IPS-15b (cell line): Measurements from ENCODE around the gene ZNF280B.
A peak's percentile ranks its signal among the peaks of the same experiment; 100 is the strongest.
"Not testable (repeated sequence)": the region's sequence is repeated elsewhere in the genome, so short reads cannot be mapped to it uniquely, and the experiment has no call there.

ENCODE experiments used
- H3K27me3 ChIP-seq: one replicate; pipeline ENCODE4 v1.6.1; 2013; ENCODE audit warnings: low read length; ENCODE audit not compliant: control insufficient read depth, insufficient read depth
- H3K36me3 ChIP-seq: one replicate; pipeline ENCODE4 v1.6.1; 2013; ENCODE audit warnings: low read length; ENCODE audit not compliant: control insufficient read depth, insufficient read depth
- H3K4me1 ChIP-seq: one replicate; pipeline ENCODE4 v1.6.1; 2013; ENCODE audit warnings: mild to moderate bottlenecking, low read length; ENCODE audit not compliant: control insufficient read depth, insufficient read depth
- H3K4me3 ChIP-seq: one replicate; pipeline ENCODE4 v1.5.1; 2013; ENCODE audit warnings: low read depth, low read length
- H3K9ac ChIP-seq: one replicate; pipeline ENCODE4 v1.6.1; 2013; ENCODE audit warnings: low read depth, mild to moderate bottlenecking, low read length
- H3K9me3 ChIP-seq: one replicate; pipeline ENCODE4 v1.6.1; 2013; ENCODE audit warnings: mild to moderate bottlenecking, low read length; ENCODE audit not compliant: control insufficient read depth, insufficient read depth

Gene ZNF280B

DNA sequence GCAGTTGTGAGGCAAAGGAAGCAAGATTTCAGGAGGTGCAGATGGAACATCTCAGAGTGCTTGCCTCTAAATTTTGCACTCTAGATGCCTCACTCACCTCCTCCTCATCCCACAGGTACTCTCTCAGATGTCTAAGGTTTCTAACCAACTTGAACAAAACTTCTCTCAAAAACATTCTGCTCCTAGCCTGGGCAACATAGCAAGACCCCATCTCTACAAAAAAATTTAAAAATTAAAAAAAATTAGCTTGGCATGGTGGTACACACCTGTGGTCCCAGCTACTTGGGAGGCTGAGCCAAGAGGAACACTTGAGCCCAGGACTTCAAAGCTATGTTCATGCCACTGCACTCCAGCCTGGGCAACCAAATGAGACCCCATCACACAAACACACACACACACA is 7.3 kb upstream of the ZNF280B start:
- no peaks in the 10 kb centered on the region for H3K4me1 ChIP-seq
- H3K27me3 ChIP-seq: peaks cover 61% of the 10 kb centered on the region
- no peak overlapping the region for H3K4me3 ChIP-seq
- no peak overlapping the region for H3K9ac ChIP-seq
- H3K36me3 ChIP-seq: no peaks in the 10 kb centered on the region
- no peaks in the 10 kb centered on the region for H3K9me3 ChIP-seq

DNA sequence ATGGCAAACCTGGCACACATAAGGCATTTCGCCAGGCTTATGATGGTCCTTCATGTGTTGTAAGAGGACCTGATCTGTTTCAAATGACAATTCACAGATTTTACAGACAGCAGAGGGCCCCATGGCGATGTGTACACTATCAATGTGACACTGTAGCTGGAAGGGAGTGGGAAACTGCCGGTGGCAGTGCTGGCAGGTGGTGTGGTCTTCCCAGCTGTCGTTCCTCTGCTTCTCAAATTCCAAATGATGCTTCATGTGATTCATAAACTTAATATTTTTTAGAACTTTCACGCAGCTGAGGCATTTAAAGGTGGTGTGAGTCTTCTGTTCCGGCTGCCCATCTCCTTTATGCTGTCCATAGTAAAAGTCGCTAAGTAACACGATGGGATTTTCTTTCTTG is 5.9 kb upstream of the ZNF280B start:
- not testable (repeated sequence) for H3K9ac ChIP-seq, H3K36me3 ChIP-seq, H3K4me3 ChIP-seq, H3K9me3 ChIP-seq, H3K4me1 ChIP-seq
- H3K27me3 ChIP-seq: peaks cover 49% of the 10 kb centered on the region

DNA sequence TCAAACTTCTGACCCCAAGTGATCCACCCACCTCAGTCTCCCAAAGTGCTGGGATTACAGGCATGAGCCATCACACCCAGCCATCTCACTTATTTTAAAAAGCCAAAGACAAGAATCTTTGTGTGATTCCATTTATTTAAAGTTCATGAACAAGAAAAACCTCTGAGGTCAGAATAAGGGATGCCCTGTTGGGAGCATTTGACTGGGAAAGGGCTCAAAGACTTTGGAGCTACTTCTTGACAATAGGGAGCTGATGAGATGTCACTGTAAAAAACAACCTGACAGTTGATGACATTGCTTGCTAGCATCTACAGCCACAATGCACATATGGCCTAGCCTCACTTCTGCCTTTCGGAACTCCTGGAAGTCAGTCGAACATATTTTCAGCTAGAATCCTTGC is 5.1 kb upstream of the ZNF280B start:
- H3K9me3 ChIP-seq: no peaks in the 10 kb centered on the region
- peaks cover 48% of the 10 kb centered on the region for H3K27me3 ChIP-seq
- no peak overlapping the region for H3K9ac ChIP-seq
- no peak overlapping the region for H3K4me3 ChIP-seq
- H3K36me3 ChIP-seq: no peaks in the 10 kb centered on the region
- no peaks in the 10 kb centered on the region for H3K4me1 ChIP-seq

DNA sequence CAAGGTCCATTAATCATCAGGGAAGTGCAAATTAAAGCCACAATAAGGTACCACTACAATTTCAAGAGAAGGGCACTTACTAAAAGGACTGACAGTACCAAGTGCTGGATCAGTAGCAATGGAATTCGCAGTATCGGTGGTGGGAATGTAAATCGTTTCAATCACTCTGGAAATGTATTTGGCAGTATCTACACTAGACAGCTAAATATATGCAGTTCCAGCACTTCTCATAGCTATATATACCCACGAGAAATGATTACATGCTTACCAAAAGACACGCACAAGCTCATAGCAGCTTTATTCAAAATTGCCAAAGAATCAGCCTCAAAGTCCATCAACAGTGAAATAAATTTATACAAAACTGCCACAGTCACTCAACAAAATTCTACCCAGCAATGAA is 4.4 kb upstream of the ZNF280B start:
- no peak overlapping the region for H3K4me3 ChIP-seq
- H3K9ac ChIP-seq: no peak overlapping the region
- H3K27me3 ChIP-seq: peaks cover 49% of the 10 kb centered on the region
- H3K4me1 ChIP-seq: no peaks in the 10 kb centered on the region
- no peaks in the 10 kb centered on the region for H3K9me3 ChIP-seq
- H3K36me3 ChIP-seq: no peaks in the 10 kb centered on the region

DNA sequence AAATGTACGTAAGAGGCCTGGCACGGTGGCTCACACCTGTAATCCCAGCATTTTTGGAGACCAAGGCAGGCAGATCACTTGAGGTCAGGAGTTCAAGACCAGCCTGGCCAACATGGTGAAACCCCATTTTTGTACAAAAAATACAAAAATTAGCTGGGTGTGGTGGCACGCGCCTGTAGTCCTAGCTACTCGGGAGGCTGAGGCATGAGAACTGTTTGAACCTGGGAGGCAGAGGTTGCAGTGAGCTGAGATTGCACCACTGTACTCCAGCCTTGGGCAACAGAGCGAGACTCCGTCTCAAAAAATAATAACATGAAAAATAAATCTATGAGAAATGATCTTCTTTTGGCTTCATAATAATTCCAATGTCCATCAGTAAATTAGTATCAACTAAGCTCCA is 2.3 kb upstream of the ZNF280B start:
- H3K9me3 ChIP-seq, H3K4me3 ChIP-seq, H3K36me3 ChIP-seq, H3K4me1 ChIP-seq, H3K9ac ChIP-seq: not testable (repeated sequence)
- H3K27me3 ChIP-seq: peaks cover 47% of the 10 kb centered on the region

DNA sequence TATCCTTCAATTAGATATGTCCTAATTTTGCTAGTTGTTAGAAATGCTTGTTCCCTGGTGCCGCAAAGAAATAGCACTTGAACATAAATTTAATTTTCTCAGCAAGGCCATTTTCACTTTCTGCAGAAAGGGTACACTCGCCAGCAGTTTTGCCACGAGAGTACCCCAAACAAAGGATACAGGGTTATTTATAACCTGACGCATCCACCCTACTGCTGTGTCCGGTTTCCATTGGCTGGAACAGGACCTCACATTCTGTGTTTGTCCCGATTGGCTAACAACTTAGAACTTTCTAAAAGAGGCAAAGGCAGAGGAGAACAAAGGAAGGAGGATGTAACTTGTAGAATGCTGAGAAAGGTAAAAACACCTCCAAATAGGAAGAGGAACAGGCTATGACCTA is 1.4 kb upstream of the ZNF280B start:
- H3K4me3 ChIP-seq, H3K9ac ChIP-seq, H3K36me3 ChIP-seq, H3K4me1 ChIP-seq, H3K9me3 ChIP-seq: not testable (repeated sequence)
- H3K27me3 ChIP-seq: peaks cover 38% of the 10 kb centered on the region

DNA sequence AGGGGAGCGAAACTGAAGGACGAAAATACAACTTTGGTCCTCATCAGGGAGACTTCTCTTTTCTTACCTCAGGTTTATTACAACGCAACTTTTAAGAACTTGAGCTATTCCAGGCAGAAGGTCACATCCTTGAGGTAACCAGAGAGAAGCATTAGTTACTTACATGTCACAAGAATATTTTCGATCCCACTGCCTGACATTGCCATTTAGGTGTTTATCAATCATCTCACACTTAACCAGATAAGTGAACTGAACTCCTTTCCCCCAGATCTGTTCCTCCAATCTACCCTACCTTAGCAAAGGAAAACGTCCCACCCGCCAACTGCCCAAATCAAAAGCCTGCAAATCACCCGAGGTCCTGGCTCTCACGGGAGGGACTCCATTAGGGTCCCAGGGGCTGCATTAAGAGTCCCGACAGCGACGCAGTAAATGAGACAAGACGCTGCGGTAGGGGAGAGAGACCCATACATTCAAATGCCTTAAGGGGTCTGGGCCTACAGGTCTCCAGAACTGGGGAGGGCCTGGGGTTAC is 734 bp downstream of the ZNF280B start:
- H3K4me1 ChIP-seq: no peaks in the 10 kb centered on the region
- H3K9ac ChIP-seq: peak overlapping the region; percentile 70
- no peaks in the 10 kb centered on the region for H3K9me3 ChIP-seq
- H3K27me3 ChIP-seq: peaks cover 21% of the 10 kb centered on the region
- H3K36me3 ChIP-seq: peaks cover 2% of the 10 kb centered on the region
- peak overlapping the region; percentile 86 for H3K4me3 ChIP-seq

DNA sequence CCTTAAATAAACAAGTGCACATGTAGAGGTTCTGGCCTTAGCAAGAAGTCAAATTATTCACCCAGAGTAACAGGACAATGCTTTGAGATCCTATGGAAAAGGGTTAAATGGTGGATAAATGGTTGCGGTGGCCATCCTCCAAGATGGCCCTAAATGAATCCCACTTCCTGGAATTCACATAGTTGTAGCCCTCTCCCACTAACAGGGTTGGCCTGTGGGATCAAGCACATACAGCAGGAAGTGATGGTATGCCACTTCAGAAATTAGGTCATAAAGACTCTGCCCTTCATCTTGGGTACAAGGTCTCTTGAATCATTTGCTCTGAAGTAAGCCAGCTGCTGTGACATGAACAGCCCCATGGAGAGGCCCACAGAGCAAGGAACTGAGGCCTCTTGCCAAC is 1.8 kb downstream of the ZNF280B start:
- Histone ChIP-seq H3K27me3 (peaks cover 12% of the 10 kb centered on the region), H3K4me3 (no peak overlapping the region), H3K4me1 (no peaks in the 10 kb centered on the region), H3K9ac (no peak overlapping the region), H3K9me3 (no peaks in the 10 kb centered on the region), H3K36me3 (peaks cover 2% of the 10 kb centered on the region)

DNA sequence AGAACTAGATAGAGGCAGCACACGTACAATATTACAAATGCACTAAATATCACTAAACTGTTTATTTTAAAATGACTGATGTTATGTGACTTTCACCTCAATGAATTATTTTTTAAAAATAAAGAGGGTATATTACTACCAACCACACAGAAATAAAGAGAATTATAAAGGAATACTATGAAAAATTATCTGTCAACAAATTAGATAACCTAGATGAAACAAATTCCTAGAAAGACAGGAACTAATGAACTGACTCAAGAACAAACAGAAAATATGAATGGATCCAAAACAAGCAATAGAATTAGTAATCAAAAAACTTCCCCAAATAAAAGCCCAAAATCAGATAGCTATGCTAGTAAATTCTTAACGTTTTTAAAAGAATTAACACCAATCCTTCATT is 10.3 kb downstream of the ZNF280B start:
- Histone ChIP-seq H3K9ac (no peak overlapping the region), H3K9me3 (no peaks in the 10 kb centered on the region), H3K36me3 (no peaks in the 10 kb centered on the region), H3K4me3 (no peak overlapping the region), H3K4me1 (no peaks in the 10 kb centered on the region), H3K27me3 (peaks cover 13% of the 10 kb centered on the region)

DNA sequence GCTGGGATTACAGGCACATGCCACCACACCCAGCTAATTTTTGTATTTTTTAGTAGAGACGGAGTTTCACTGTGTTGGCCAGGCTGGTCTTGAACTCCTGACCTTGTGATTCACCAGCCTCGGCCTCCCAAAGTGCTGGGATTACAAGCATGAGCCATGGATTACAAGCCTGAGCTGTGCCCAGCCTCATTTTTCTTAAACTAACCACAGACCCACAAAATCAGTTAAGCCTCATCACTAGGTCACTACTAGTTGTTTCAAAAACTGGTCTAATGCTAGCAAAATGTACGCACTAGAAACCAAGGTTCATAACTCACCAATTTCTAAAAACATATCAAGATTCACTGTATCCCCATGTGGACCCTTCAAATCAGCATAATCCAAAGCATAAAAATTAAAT is 17.0 kb downstream of the ZNF280B start:
- H3K9ac ChIP-seq, H3K4me3 ChIP-seq, H3K9me3 ChIP-seq, H3K4me1 ChIP-seq, H3K36me3 ChIP-seq, H3K27me3 ChIP-seq: not testable (repeated sequence)

DNA sequence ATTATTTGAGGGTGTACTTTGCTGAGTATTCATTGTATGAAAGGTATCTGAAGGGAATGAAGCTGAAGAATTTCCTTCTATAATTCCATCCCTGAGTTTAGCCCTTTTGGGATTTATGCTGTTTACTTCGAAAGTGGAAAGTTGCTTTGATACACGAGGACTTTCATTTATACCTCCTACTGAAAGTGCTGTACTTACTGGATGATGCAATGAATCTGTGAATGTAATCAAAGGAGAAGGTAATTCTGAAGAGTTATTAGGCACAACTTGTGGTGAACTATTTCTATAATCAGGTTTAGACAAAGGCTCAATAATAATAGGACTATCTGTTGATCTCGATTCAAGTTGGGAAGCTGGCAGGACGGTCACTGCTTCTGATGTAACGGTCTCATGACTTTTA is 19.8 kb downstream of the ZNF280B start:
- H3K36me3 ChIP-seq: peaks cover 2% of the 10 kb centered on the region

DNA sequence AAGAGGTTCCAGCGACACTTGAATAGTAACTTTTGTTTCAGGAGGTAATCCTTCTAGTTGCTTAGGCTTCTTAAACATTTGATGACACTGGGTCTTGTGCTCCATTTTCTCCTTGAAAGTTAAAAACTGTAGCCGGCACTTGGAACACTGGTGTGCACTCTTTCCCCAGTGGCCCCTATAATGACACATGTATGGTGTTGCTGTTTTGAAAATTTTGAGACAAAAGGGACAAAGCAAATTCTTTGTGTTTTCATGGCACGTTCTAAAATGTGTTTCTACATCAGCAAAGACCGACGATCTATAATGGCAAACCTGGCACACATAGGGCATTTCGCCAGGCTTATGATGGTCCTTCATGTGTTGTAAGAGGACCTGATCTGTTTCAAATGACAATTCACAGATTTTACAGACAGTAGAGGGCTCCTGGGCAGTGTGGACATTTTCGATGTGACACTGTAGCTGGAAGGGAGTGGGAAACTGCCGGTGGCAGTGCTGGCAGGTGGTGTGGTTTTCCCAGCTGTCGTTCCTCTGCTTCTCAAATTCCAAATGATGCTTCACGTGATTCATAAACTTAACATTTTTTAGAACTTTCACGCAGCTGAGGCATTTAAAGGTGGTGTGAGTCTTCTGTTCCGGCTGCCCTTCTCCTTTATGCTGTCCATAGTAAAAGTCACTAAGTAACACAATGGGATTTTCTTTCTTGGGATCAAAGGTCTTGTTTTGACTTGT is 20.5 kb downstream of the ZNF280B start:
- Histone ChIP-seq H3K4me1 (no peaks in the 10 kb centered on the region), H3K9me3 (no peaks in the 10 kb centered on the region), H3K27me3 (peaks cover 10% of the 10 kb centered on the region), H3K9ac (no peak overlapping the region), H3K4me3 (no peak overlapping the region), H3K36me3 (peaks cover 2% of the 10 kb centered on the region)

More for the DNA sequence above, 19.8 kb downstream of the ZNF280B start:
- Histone ChIP-seq H3K9me3 (no peaks in the 10 kb centered on the region), H3K9ac (no peak overlapping the region), H3K27me3 (peaks cover 10% of the 10 kb centered on the region), H3K4me1 (no peaks in the 10 kb centered on the region), H3K4me3 (no peak overlapping the region)
